ENCODE measurements around the gene SPOCD1.
"Not testable (repeated sequence)": the region's sequence is repeated elsewhere in the genome, so short reads cannot be mapped to it uniquely, and the experiment has no call there.

Gene SPOCD1

GRCh38 chr1:31818206-31818605, 2.4 kb upstream of the SPOCD1 start:
- no peaks in the 10 kb centered on the region for H3K36me3 ChIP-seq (ENCODE audit: control insufficient read depth, insufficient read depth, low read length)
- DNase-seq (ENCODE audit: extremely low read depth, insufficient read length) = no peak
- no peak for TF ChIP-seq CTCF (IDR thresholded peaks at IDR 0.05; ENCODE audit: insufficient read depth, low read length, poor library complexity, severe bottlenecking)
- no peaks in the 10 kb centered on the region for H3K27me3 ChIP-seq (replicated peaks; ENCODE audit: control insufficient read depth, insufficient read depth, low read length)
- no peak overlapping the region for H3K4me3 ChIP-seq (replicated peaks; ENCODE audit: low read depth, low read length)

- not testable (repeated sequence) for H3K27me3 ChIP-seq (replicated peaks; ENCODE audit: control insufficient read depth, insufficient read depth, low read length); H3K4me3 ChIP-seq (replicated peaks; ENCODE audit: low read depth, low read length); H3K36me3 ChIP-seq (ENCODE audit: control insufficient read depth, insufficient read depth, low read length); DNase-seq (ENCODE audit: extremely low read depth, insufficient read length)
Measured at GRCh38 chr1:31816947-31817346, 1.1 kb upstream of the SPOCD1 start.

- H3K36me3 ChIP-seq (ENCODE audit: control insufficient read depth, insufficient read depth, low read length); DNase-seq (ENCODE audit: extremely low read depth, insufficient read length); H3K4me3 ChIP-seq (replicated peaks; ENCODE audit: low read depth, low read length); H3K27me3 ChIP-seq (replicated peaks; ENCODE audit: control insufficient read depth, insufficient read depth, low read length): not testable (repeated sequence)
Measured at GRCh38 chr1:31816501-31816900, 679 bp upstream of the SPOCD1 start.

- no peak overlapping the region for H3K4me3 ChIP-seq (replicated peaks; ENCODE audit: low read depth, low read length)
- TF ChIP-seq CTCF (IDR thresholded peaks at IDR 0.05; ENCODE audit: insufficient read depth, low read length, poor library complexity, severe bottlenecking) = no peak
- DNase-seq (ENCODE audit: extremely low read depth, insufficient read length) = no peak
- H3K36me3 ChIP-seq (ENCODE audit: control insufficient read depth, insufficient read depth, low read length) = no peaks in the 10 kb centered on the region
- no peaks in the 10 kb centered on the region for H3K27me3 ChIP-seq (replicated peaks; ENCODE audit: control insufficient read depth, insufficient read depth, low read length)
Measured at GRCh38 chr1:31815307-31815645, 546 bp downstream of the SPOCD1 start.

GRCh38 chr1:31814631-31815306, 1.1 kb downstream of the SPOCD1 start:
- H3K27me3 ChIP-seq (replicated peaks; ENCODE audit: control insufficient read depth, insufficient read depth, low read length) = no peaks in the 10 kb centered on the region
- no peak for TF ChIP-seq CTCF (IDR thresholded peaks at IDR 0.05; ENCODE audit: insufficient read depth, low read length, poor library complexity, severe bottlenecking)
- DNase-seq (ENCODE audit: extremely low read depth, insufficient read length) = no peak
- no peaks in the 10 kb centered on the region for H3K36me3 ChIP-seq (ENCODE audit: control insufficient read depth, insufficient read depth, low read length)
- H3K4me3 ChIP-seq (replicated peaks; ENCODE audit: low read depth, low read length) = no peak overlapping the region

- no peak for DNase-seq (ENCODE audit: extremely low read depth, insufficient read length)
- no peaks in the 10 kb centered on the region for H3K36me3 ChIP-seq (ENCODE audit: control insufficient read depth, insufficient read depth, low read length)
- no peak for TF ChIP-seq CTCF (IDR thresholded peaks at IDR 0.05; ENCODE audit: insufficient read depth, low read length, poor library complexity, severe bottlenecking)
- H3K4me3 ChIP-seq (replicated peaks; ENCODE audit: low read depth, low read length) = no peak overlapping the region
- H3K27me3 ChIP-seq (replicated peaks; ENCODE audit: control insufficient read depth, insufficient read depth, low read length) = no peaks in the 10 kb centered on the region
Measured at GRCh38 chr1:31814041-31814511, 1.7 kb downstream of the SPOCD1 start.

All from GM06990 (cell line).